Measurements from ENCODE around the gene ERCC5.

DNA sequence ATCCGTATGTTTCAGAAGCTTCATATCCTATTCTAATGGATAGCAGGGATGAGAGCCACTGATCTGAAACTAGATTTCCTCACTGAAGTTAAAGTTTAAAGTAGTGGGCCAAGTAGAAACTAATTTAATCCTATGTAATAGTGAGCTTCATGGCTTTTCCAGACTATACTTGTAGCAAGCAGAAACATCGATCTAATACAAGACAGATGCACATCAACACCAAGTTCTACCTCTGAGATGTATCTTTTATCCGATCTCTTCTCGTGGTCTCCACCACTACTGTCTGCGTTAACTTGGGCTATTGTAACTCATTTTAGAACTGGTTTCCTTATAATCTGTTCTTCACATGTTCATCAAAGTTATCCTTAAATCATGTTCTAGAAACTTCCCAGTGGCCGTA, 3.1 kb downstream of the ERCC5 start:
- TF ChIP-seq, protein P1, sequence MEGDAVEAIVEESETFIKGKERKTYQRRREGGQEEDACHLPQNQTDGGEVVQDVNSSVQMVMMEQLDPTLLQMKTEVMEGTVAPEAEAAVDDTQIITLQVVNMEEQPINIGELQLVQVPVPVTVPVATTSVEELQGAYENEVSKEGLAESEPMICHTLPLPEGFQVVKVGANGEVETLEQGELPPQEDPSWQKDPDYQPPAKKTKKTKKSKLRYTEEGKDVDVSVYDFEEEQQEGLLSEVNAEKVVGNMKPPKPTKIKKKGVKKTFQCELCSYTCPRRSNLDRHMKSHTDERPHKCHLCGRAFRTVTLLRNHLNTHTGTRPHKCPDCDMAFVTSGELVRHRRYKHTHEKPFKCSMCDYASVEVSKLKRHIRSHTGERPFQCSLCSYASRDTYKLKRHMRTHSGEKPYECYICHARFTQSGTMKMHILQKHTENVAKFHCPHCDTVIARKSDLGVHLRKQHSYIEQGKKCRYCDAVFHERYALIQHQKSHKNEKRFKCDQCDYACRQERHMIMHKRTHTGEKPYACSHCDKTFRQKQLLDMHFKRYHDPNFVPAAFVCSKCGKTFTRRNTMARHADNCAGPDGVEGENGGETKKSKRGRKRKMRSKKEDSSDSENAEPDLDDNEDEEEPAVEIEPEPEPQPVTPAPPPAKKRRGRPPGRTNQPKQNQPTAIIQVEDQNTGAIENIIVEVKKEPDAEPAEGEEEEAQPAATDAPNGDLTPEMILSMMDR (optimal IDR thresholded peaks at IDR 0.05 in 1 of 3, IDR thresholded peaks at IDR 0.05 in 1 of 3, conservative IDR thresholded peaks at IDR 0.05 in 1 of 3; ENCODE audit: extremely low read depth in 1 of 3, insufficient read depth in 2 of 3, low read length in 3 of 3) = no peak
- no peak for TF ChIP-seq EZH2 (IDR thresholded peaks at IDR 0.05; ENCODE audit: low read length)

Measured in keratinocyte (primary cell).